GM23338 (cell line): Measurements from ENCODE around the gene SARDH. TPM values are rescaled to one million over a fixed set of nuclear protein-coding genes. Genes with fewer than 3 reads are reported as not detected.

Source experiments
- ATAC-seq: fragments of 200-7000 bp; cut with Tn5 transposase; 3 replicates; pipeline ENCODE4 v1.9.1; 2020
- DNase-seq: peaks from one replicate; pipeline ENCODE4 v3.0.0-alpha.2; 2015; ENCODE audit warnings: low spot score
- H2AFZ ChIP-seq: fragments of 200-600 bp; sonication (generic); 2 replicates; pipeline ENCODE4 v1.8.0; 2016; ENCODE audit warnings: antibody characterized with exemption, mild to moderate bottlenecking, moderate library complexity
- H3F3A ChIP-seq: fragments of 200-600 bp; sonication (generic); replicated peaks from 2 replicates; pipeline ENCODE4 v1.8.0; 2017; ENCODE audit warnings: antibody characterized with exemption, mixed run types, low read depth
- H3K27ac ChIP-seq: fragments of 200-600 bp; sonication (generic); 2 replicates; pipeline ENCODE4 v1.6.1; 2016; ENCODE audit warnings: low read depth
- H3K27me3 ChIP-seq: fragments of 200-600 bp; sonication (generic); 2 replicates; pipeline ENCODE4 v1.8.0; 2016; ENCODE audit warnings: mild to moderate bottlenecking, mixed run types, moderate library complexity; ENCODE audit not compliant: insufficient read depth
- H3K36me3 ChIP-seq: fragments of 200-600 bp; sonication (generic); 2 replicates; pipeline ENCODE4 v1.8.0; 2016; ENCODE audit warnings: mild to moderate bottlenecking; ENCODE audit not compliant: insufficient read depth
- H3K4me1 ChIP-seq: fragments of 200-600 bp; sonication (generic); 2 replicates; pipeline ENCODE4 v1.8.0; 2016; ENCODE audit warnings: mild to moderate bottlenecking, moderate library complexity; ENCODE audit not compliant: insufficient read depth
- H3K4me2 ChIP-seq: fragments of 200-600 bp; sonication (generic); 2 replicates; pipeline ENCODE4 v1.7.1; 2017; ENCODE audit warnings: mixed run types
- H3K4me3 ChIP-seq: fragments of 200-600 bp; sonication (generic); 2 replicates; pipeline ENCODE4 v1.6.1; 2016; ENCODE audit warnings: mixed run types
- H3K79me2 ChIP-seq: fragments of 200-600 bp; sonication (generic); replicated peaks from 2 replicates; pipeline ENCODE4 v1.8.0; 2017; ENCODE audit warnings: mild to moderate bottlenecking; ENCODE audit not compliant: insufficient read depth
- H3K9me2 ChIP-seq: fragments of 200-600 bp; sonication (generic); 2 replicates; pipeline ENCODE4 v1.8.0; 2017; ENCODE audit not compliant: insufficient read depth
- H4K20me1 ChIP-seq: fragments of 200-600 bp; sonication (generic); replicated peaks from 2 replicates; pipeline ENCODE4 v1.8.0; 2017; ENCODE audit warnings: mild to moderate bottlenecking; ENCODE audit not compliant: insufficient read depth
- H3K27ac Mint-ChIP-seq: 2 replicates; pipeline ENCODE4 v1.8.0; 2020; ENCODE audit warnings: inconsistent platforms, mild to moderate bottlenecking, moderate library complexity, mixed read lengths
- H3K27me3 Mint-ChIP-seq: 3 replicates; pipeline ENCODE4 v1.8.0; 2022; ENCODE audit warnings: low read depth, mild to moderate bottlenecking, moderate library complexity, mixed read lengths, inconsistent platforms; ENCODE audit not compliant: insufficient read depth, poor library complexity
- H3K36me3 Mint-ChIP-seq: 3 replicates; pipeline ENCODE4 v1.8.0; 2021; ENCODE audit warnings: low read depth, mild to moderate bottlenecking, inconsistent platforms, moderate library complexity, mixed read lengths
- H3K4me1 Mint-ChIP-seq: 3 replicates; pipeline ENCODE4 v1.8.0; 2020; ENCODE audit warnings: mild to moderate bottlenecking, inconsistent platforms, mixed read lengths
- H3K4me3 Mint-ChIP-seq: 3 replicates; pipeline ENCODE4 v1.8.0; 2021; ENCODE audit warnings: moderate library complexity, mild to moderate bottlenecking, inconsistent platforms, mixed read lengths
- H3K9me3 Mint-ChIP-seq: 3 replicates; pipeline ENCODE4 v1.8.0; 2020; ENCODE audit warnings: moderate library complexity, mild to moderate bottlenecking, inconsistent platforms, mixed read lengths
- EZH2phosphoT487 ChIP-seq: fragments of 200-600 bp; sonication (generic); IDR thresholded peaks from one replicate; pipeline ENCODE4 v1.8.1; 2018; ENCODE audit warnings: antibody characterized with exemption; ENCODE audit not compliant: unreplicated experiment
- JUNB ChIP-seq: IDR thresholded peaks from one replicate; pipeline ENCODE4 v1.6.1; 2016; ENCODE audit warnings: antibody characterized with exemption; ENCODE audit not compliant: unreplicated experiment
- POLR2AphosphoS5 ChIP-seq: IDR thresholded peaks from 2 replicates; pipeline ENCODE4 v1.6.1; 2016; ENCODE audit warnings: antibody characterized with exemption, low read depth
- ZNF114 ChIP-seq: fragments of 250-450 bp; sonication (Bioruptor Pico); IDR thresholded peaks from 2 replicates; pipeline ENCODE4 v1.5.0; 2020; ENCODE audit warnings: mild to moderate bottlenecking, moderate library complexity
- polyA plus RNA-seq: library from polyadenylated mRNA; unstranded; fragments of >200 nt; fragmentation: Nextera tagmentation; extraction: Ambion mirVana; gene quantifications from 2 replicates; pipeline ENCODE4 v1.2.1, GENCODE V29; 2016
- total RNA-seq: library from RNA; depleted of rRNA; stranded (reverse); fragments of >200 nt; shearing (Covaris generic); gene quantifications from 2 replicates; pipeline ENCODE4 v1.2.3, GENCODE V29; 2014
- TF ChIP-seq, protein P1 (sequence below): IDR thresholded peaks from 2 replicates; pipeline ENCODE4 v1.6.1; 2016; ENCODE audit warnings: antibody characterized with exemption
- TF ChIP-seq, protein P2 (sequence below): IDR thresholded peaks from one replicate; pipeline ENCODE4 v1.6.1; 2018; ENCODE audit warnings: antibody characterized with exemption; ENCODE audit not compliant: unreplicated experiment
- TF ChIP-seq, protein P3 (sequence below), 2 experiments: fragments of 200-600 bp in 1 of 2; sonication (generic) in 1 of 2; conservative IDR thresholded peaks; 2 replicates each; pipeline versions ENCODE4 v1.5.1 to v1.6.1; 2016 to 2017; ENCODE audit warnings: antibody characterized with exemption in 2 of 2, low read depth in 2 of 2, mild to moderate bottlenecking in 2 of 2, moderate library complexity in 1 of 2

SARDH gene
- total and polyA plus RNA-seq, 2 experiments from 2014 or later: 2.8 to 10.4 TPM

DNA sequence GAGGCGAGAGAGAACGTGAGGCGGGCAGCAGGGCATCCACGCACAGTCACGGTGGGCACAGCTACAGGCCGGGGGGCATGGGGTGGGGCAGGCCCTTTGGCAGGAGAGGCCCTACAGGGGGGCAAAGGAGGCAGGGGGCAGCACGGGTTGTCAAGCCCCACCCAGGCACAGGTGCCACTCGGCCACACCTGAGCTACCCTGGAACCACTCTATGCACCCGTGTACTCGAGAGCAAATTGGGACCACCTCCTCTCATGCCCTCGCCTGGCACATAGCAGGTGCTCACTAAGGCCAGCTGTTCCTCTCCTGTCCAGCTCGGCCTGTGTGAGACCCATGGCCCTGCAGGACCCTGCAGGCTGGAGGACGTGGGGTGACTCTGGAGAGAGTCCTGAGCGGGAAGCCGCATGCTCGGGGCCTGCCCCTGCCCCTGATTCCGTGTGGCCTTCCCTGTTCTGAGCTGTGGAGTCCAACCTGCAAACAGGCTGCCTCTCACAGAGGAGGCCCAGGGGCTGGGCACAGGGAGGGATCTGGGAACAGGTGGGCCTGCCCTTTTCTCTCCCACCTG, 31.4 kb upstream of the SARDH start:
- Mint-ChIP-seq H3K4me1 (no peaks in the 10 kb centered on the region), H3K36me3 (peaks cover 36% of the 10 kb centered on the region)
- no peaks in the 10 kb centered on the region for H3K36me3 ChIP-seq

DNA sequence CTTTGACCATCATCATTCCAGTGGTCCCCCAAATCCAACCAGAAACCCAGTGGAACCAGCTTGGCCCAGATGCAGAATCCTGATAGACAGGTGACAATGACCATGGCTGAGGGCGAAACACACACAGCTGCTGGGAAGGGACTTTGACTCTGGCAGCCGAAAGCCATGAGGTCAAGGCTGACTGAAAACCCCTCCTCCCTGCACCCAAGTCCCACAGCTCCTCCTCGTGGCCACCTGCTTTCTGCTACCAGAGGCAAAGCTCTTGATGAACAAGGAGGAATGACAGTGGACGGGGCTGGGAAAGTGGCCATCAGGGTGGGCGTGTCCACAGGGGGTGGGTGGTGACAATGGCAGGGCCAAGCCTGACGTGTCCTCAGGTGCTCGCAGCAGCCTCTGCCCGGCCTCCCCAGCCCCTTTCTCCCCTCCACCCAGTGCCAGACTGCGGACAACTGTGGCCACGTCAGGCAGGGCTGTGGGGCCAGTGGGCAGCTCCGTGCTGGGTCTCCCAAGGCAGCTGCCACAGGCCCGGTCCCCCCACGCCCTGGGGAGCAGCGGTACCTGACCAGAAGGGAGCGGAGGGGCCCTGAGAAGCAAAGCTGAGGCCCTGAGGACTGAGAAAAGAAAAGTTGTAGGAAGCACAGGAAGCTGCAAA, 30.8 kb upstream of the SARDH start:
- H3K4me1 Mint-ChIP-seq: no peaks in the 10 kb centered on the region

More for the DNA sequence above, 31.4 kb upstream of the SARDH start:
- H3K9me3 Mint-ChIP-seq: peaks cover 11% of the 10 kb centered on the region; the same call in 2 of the 3 replicates
- H3K4me1 ChIP-seq: no peaks in the 10 kb centered on the region
- no peak for ATAC-seq
- H2AFZ ChIP-seq: no peak overlapping the region
- peaks cover 2% of the 10 kb centered on the region for H3K27me3 Mint-ChIP-seq
- no peaks in the 10 kb centered on the region for H3K79me2 ChIP-seq
- H3K27ac Mint-ChIP-seq: no peak overlapping the region
- no peaks in the 10 kb centered on the region for H4K20me1 ChIP-seq
- no peaks in the 10 kb centered on the region for H3K9me2 ChIP-seq
- no peaks in the 10 kb centered on the region for H3K27me3 ChIP-seq
- no peaks in the 10 kb centered on the region for H3F3A ChIP-seq
- no peak overlapping the region for H3K4me3 ChIP-seq
- H3K27ac ChIP-seq: no peak overlapping the region
- H3K4me3 Mint-ChIP-seq: no peak overlapping the region
- H3K4me2 ChIP-seq: no peak overlapping the region
- TF ChIP-seq, protein P1, sequence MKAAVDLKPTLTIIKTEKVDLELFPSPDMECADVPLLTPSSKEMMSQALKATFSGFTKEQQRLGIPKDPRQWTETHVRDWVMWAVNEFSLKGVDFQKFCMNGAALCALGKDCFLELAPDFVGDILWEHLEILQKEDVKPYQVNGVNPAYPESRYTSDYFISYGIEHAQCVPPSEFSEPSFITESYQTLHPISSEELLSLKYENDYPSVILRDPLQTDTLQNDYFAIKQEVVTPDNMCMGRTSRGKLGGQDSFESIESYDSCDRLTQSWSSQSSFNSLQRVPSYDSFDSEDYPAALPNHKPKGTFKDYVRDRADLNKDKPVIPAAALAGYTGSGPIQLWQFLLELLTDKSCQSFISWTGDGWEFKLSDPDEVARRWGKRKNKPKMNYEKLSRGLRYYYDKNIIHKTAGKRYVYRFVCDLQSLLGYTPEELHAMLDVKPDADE: no peak
- TF ChIP-seq EZH2phosphoT487: no peak
- TF ChIP-seq, protein P2, sequence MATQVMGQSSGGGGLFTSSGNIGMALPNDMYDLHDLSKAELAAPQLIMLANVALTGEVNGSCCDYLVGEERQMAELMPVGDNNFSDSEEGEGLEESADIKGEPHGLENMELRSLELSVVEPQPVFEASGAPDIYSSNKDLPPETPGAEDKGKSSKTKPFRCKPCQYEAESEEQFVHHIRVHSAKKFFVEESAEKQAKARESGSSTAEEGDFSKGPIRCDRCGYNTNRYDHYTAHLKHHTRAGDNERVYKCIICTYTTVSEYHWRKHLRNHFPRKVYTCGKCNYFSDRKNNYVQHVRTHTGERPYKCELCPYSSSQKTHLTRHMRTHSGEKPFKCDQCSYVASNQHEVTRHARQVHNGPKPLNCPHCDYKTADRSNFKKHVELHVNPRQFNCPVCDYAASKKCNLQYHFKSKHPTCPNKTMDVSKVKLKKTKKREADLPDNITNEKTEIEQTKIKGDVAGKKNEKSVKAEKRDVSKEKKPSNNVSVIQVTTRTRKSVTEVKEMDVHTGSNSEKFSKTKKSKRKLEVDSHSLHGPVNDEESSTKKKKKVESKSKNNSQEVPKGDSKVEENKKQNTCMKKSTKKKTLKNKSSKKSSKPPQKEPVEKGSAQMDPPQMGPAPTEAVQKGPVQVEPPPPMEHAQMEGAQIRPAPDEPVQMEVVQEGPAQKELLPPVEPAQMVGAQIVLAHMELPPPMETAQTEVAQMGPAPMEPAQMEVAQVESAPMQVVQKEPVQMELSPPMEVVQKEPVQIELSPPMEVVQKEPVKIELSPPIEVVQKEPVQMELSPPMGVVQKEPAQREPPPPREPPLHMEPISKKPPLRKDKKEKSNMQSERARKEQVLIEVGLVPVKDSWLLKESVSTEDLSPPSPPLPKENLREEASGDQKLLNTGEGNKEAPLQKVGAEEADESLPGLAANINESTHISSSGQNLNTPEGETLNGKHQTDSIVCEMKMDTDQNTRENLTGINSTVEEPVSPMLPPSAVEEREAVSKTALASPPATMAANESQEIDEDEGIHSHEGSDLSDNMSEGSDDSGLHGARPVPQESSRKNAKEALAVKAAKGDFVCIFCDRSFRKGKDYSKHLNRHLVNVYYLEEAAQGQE: no peak
- no peak for TF ChIP-seq POLR2AphosphoS5
- TF ChIP-seq JUNB: no peak
- no peak for TF ChIP-seq ZNF114 (CRISPR knock-in tag)
- DNase-seq: no peak

More for the DNA sequence above, 30.8 kb upstream of the SARDH start:
- Histone ChIP-seq H3K4me2 (no peak overlapping the region), H3K27me3 (no peaks in the 10 kb centered on the region), H3K4me3 (no peak overlapping the region), H3F3A (no peaks in the 10 kb centered on the region), H4K20me1 (0 out of 2 replicates have a peak, but pooled peaks cover 3% of the 10 kb centered on the region), H3K36me3 (no peaks in the 10 kb centered on the region), H3K79me2 (no peaks in the 10 kb centered on the region), H3K27ac (no peak overlapping the region), H2AFZ (no peak overlapping the region), H3K9me2 (no peaks in the 10 kb centered on the region), H3K4me1 (no peaks in the 10 kb centered on the region)
- H3K9me3 Mint-ChIP-seq: peaks cover 11% of the 10 kb centered on the region; the same call in 2 of the 3 replicates
- TF ChIP-seq, protein P3, sequence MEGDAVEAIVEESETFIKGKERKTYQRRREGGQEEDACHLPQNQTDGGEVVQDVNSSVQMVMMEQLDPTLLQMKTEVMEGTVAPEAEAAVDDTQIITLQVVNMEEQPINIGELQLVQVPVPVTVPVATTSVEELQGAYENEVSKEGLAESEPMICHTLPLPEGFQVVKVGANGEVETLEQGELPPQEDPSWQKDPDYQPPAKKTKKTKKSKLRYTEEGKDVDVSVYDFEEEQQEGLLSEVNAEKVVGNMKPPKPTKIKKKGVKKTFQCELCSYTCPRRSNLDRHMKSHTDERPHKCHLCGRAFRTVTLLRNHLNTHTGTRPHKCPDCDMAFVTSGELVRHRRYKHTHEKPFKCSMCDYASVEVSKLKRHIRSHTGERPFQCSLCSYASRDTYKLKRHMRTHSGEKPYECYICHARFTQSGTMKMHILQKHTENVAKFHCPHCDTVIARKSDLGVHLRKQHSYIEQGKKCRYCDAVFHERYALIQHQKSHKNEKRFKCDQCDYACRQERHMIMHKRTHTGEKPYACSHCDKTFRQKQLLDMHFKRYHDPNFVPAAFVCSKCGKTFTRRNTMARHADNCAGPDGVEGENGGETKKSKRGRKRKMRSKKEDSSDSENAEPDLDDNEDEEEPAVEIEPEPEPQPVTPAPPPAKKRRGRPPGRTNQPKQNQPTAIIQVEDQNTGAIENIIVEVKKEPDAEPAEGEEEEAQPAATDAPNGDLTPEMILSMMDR (conservative IDR thresholded peaks at IDR 0.05; ENCODE audit: low read depth in 2 of 2): peak; percentile 26 to 74
- TF ChIP-seq POLR2AphosphoS5: no peak
- peaks cover 4% of the 10 kb centered on the region for H3K27me3 Mint-ChIP-seq
- peaks cover 36% of the 10 kb centered on the region for H3K36me3 Mint-ChIP-seq
- ATAC-seq: peak; percentile 76
- peak; percentile 53 for DNase-seq
- H3K27ac Mint-ChIP-seq: no peak overlapping the region
- no peak overlapping the region for H3K4me3 Mint-ChIP-seq
